HG03575 (cell line): ENCODE data around the gene FKBP5.

Experiments
- ATAC-seq: cut with Tn5 transposase; IDR thresholded peaks from one replicate; pipeline ENCODE4 v1.9.1; 2021; ENCODE audit not compliant: unreplicated experiment, insufficient number of reproducible peaks, low FRiP score; ENCODE audit errors: extremely low read depth

FKBP5 gene

GRCh38 chr6:35635601-35636597 is 52.8 kb downstream of the FKBP5 start:
- no peak for ATAC-seq

GRCh38 chr6:35634316-35634715 is 54.4 kb downstream of the FKBP5 start:
- no peak for ATAC-seq

GRCh38 chr6:35633579-35634089 is 55.1 kb downstream of the FKBP5 start:
- ATAC-seq, result no peak

- no peak for ATAC-seq
These were observed 58.8 kb downstream of the FKBP5 start for GRCh38 chr6:35629876-35630378.

- no peak for ATAC-seq
These were observed 62.3 kb downstream of the FKBP5 start for GRCh38 chr6:35626401-35626800.

- ATAC-seq, result no peak
These were observed 64.2 kb downstream of the FKBP5 start for GRCh38 chr6:35624341-35625070.

GRCh38 chr6:35622283-35622682 is 66.4 kb downstream of the FKBP5 start:
- no peak for ATAC-seq

- ATAC-seq, result no peak
These were observed 68.0 kb downstream of the FKBP5 start for GRCh38 chr6:35620706-35621105.

- no peak for ATAC-seq
These were observed 75.0 kb downstream of the FKBP5 start for GRCh38 chr6:35613762-35614161.

- no peak for ATAC-seq
These were observed 77.5 kb downstream of the FKBP5 start for GRCh38 chr6:35611240-35611639.

GRCh38 chr6:35610830-35611229 is 77.9 kb downstream of the FKBP5 start:
- ATAC-seq, result no peak

- no peak for ATAC-seq
These were observed 79.1 kb downstream of the FKBP5 start for GRCh38 chr6:35609588-35609987.

GRCh38 chr6:35607517-35608233 is 81.0 kb downstream of the FKBP5 start:
- no peak for ATAC-seq

- ATAC-seq, result no peak
These were observed 83.1 kb downstream of the FKBP5 start for GRCh38 chr6:35605600-35605999.

- no peak for ATAC-seq
These were observed 85.2 kb downstream of the FKBP5 start for GRCh38 chr6:35603326-35604202.

GRCh38 chr6:35602133-35602946 is 86.4 kb downstream of the FKBP5 start:
- ATAC-seq, result no peak

GRCh38 chr6:35601331-35602132 is 87.2 kb downstream of the FKBP5 start:
- no peak for ATAC-seq
